PC-3 (cell line): Measurements from ENCODE around the gene PCDHB16.

Experiments used
- EZH2 ChIP-seq: fragments of 300-600 bp; sonication (generic); IDR thresholded peaks from one replicate; pipeline ENCODE4 v1.6.1; 2017; ENCODE audit warnings: antibody characterized with exemption, mild to moderate bottlenecking, low read length; ENCODE audit not compliant: unreplicated experiment
- EZH2phosphoT487 ChIP-seq: fragments of 300-600 bp; sonication (generic); IDR thresholded peaks from 2 replicates; pipeline ENCODE4 v1.6.1; 2018; ENCODE audit warnings: mild to moderate bottlenecking, antibody characterized with exemption, low read length, borderline replicate concordance
- TF ChIP-seq, protein P1 (sequence below): fragments of 300-600 bp; sonication (generic); conservative IDR thresholded peaks from 2 replicates; pipeline ENCODE4 v1.5.1; 2017; ENCODE audit warnings: antibody characterized with exemption, low read depth, mild to moderate bottlenecking, low read length

DNA sequence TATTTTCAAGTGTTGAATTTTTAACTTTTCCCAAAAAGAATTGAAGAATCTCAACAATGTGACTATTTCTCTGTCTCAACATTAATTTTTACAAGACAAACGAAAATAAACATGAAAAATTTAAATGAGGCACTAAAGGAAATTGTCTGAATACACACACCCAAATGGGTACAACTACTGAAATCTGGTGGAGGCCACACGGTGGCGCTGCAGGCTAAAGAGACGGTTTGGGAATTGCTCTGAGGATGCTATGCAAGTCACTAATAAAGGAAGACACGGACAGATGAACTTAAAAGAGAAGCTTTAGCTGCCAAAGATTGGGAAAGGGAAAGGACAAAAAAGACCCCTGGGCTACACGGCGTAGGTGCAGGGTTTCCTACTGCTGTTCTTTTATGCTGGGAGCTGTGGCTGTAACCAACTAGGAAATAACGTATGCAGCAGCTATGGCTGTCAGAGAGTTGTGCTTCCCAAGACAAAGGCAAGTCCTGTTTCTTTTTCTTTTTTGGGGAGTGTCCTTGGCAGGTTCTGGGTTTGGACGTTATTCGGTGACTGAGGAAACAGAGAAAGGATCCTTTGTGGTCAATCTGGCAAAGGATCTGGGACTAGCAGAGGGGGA is 10.0 kb downstream of the PCDHB16 start, which contains the start of gene PCDHB10:
- TF ChIP-seq, protein P1, sequence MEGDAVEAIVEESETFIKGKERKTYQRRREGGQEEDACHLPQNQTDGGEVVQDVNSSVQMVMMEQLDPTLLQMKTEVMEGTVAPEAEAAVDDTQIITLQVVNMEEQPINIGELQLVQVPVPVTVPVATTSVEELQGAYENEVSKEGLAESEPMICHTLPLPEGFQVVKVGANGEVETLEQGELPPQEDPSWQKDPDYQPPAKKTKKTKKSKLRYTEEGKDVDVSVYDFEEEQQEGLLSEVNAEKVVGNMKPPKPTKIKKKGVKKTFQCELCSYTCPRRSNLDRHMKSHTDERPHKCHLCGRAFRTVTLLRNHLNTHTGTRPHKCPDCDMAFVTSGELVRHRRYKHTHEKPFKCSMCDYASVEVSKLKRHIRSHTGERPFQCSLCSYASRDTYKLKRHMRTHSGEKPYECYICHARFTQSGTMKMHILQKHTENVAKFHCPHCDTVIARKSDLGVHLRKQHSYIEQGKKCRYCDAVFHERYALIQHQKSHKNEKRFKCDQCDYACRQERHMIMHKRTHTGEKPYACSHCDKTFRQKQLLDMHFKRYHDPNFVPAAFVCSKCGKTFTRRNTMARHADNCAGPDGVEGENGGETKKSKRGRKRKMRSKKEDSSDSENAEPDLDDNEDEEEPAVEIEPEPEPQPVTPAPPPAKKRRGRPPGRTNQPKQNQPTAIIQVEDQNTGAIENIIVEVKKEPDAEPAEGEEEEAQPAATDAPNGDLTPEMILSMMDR = peak; percentile 60
- TF ChIP-seq EZH2phosphoT487 (no peak), EZH2 (no peak)
